IMR-90 (cell line): ENCODE measurements around the gene TRAF6. TPM values are rescaled to one million over a fixed set of nuclear protein-coding genes. Genes with fewer than 3 reads are reported as not detected.
A peak's percentile ranks its signal among the peaks of the same experiment; 100 is the strongest.

ENCODE experiments used
- ATAC-seq: fragments of 200-7000 bp; cut with Tn5 transposase; 2 replicates; pipeline ENCODE4 v1.9.1; 2020; ENCODE audit warnings: low read depth, mild to moderate bottlenecking, moderate library complexity
- BruUV-seq: library from RNA; stranded (reverse); fragments of 400-500 nt; replicated peaks from 2 replicates; lab custom pipeline; 2021; lab: Mats Ljungman, UMichigan
- CTCF ChIA-PET: fragments of 300-600 bp; formaldehyde crosslinking; extraction: SDS; loops from one replicate; lab custom pipeline; 2021; ENCODE audit warnings: antibody characterized with exemption; lab: Yijun Ruan, JAX
- POLR2A ChIA-PET: fragments of 300-600 bp; sonication (Branson Sonifier 250); formaldehyde crosslinking; loops from one replicate; lab custom pipeline; 2022; ENCODE audit warnings: antibody characterized with exemption; ENCODE audit not compliant: unreplicated experiment; lab: Charles Lee
- DNase-seq: peaks from one replicate; pipeline ENCODE4 v3.0.0; 2013
- H2AFZ ChIP-seq: replicated peaks from 2 replicates; pipeline ENCODE3; 2013; ENCODE audit warnings: low read length, mild to moderate bottlenecking; ENCODE audit not compliant: poor library complexity
- H2AK5ac ChIP-seq: 2 replicates; pipeline ENCODE4 v1.6.1; 2013; ENCODE audit warnings: low read depth, low read length, inconsistent platforms
- H2AK9ac ChIP-seq: replicated peaks from 2 replicates; pipeline ENCODE3; 2013; ENCODE audit warnings: mild to moderate bottlenecking, low read depth, low read length, moderate library complexity; ENCODE audit not compliant: poor library complexity
- H2BK120ac ChIP-seq: 2 replicates; pipeline ENCODE4 v1.6.1; 2013; ENCODE audit warnings: low read depth, low read length, inconsistent platforms
- H2BK15ac ChIP-seq: 3 replicates; pipeline ENCODE4 v1.6.1; 2013; ENCODE audit warnings: low read depth, low read length, inconsistent platforms
- H2BK20ac ChIP-seq: 2 replicates; pipeline ENCODE4 v1.6.1; 2013; ENCODE audit warnings: low read depth, mild to moderate bottlenecking, inconsistent platforms, low read length, moderate library complexity
- H2BK5ac ChIP-seq: 2 replicates; pipeline ENCODE4 v1.6.1; 2013; ENCODE audit warnings: mild to moderate bottlenecking, low read depth, low read length, inconsistent platforms; ENCODE audit not compliant: poor library complexity, severe bottlenecking
- H3K14ac ChIP-seq: replicated peaks from 2 replicates; pipeline ENCODE4 v1.6.1; 2013; ENCODE audit warnings: low read depth, low read length, inconsistent platforms
- H3K18ac ChIP-seq: 2 replicates; pipeline ENCODE4 v1.6.1; 2013; ENCODE audit warnings: low read depth, low read length, control low read depth
- H3K23ac ChIP-seq: 2 replicates; pipeline ENCODE4 v1.6.1; 2013; ENCODE audit warnings: low read depth, low read length, inconsistent platforms
- H3K27ac ChIP-seq: 2 replicates; pipeline ENCODE4 v1.5.1; 2013; ENCODE audit warnings: mild to moderate bottlenecking, control low read depth, low read length; ENCODE audit not compliant: insufficient read depth
- H3K27me3 ChIP-seq: 2 replicates; pipeline ENCODE4 v1.6.1; 2013; ENCODE audit warnings: low read length; ENCODE audit not compliant: control insufficient read depth, insufficient read depth
- H3K36me3 ChIP-seq: 2 replicates; pipeline ENCODE4 v1.6.1; 2013; ENCODE audit warnings: low read length, mixed read lengths; ENCODE audit not compliant: control insufficient read depth, insufficient read depth
- H3K4ac ChIP-seq: 2 replicates; pipeline ENCODE4 v1.6.1; 2013; ENCODE audit warnings: low read depth, low read length, inconsistent platforms
- H3K4me1 ChIP-seq: 2 replicates; pipeline ENCODE4 v1.6.1; 2013; ENCODE audit warnings: low read length, mixed read lengths; ENCODE audit not compliant: control insufficient read depth, insufficient read depth
- H3K4me2 ChIP-seq: 2 replicates; pipeline ENCODE4 v1.6.1; 2013; ENCODE audit warnings: low read depth, mild to moderate bottlenecking, control low read depth, low read length, moderate library complexity
- H3K4me3 ChIP-seq: 2 replicates; pipeline ENCODE4 v1.5.1; 2013; ENCODE audit warnings: low read depth, mild to moderate bottlenecking, control low read depth, low read length, moderate library complexity; ENCODE audit not compliant: insufficient read depth
- H3K56ac ChIP-seq: 2 replicates; pipeline ENCODE4 v1.6.1; 2013; ENCODE audit warnings: low read length, inconsistent platforms; ENCODE audit not compliant: insufficient read depth; ENCODE audit errors: extremely low read depth
- H3K79me1 ChIP-seq, 2 experiments: 2 replicates each; pipeline ENCODE4 v1.6.1; 2013; ENCODE audit warnings: low read length in 2 of 2, inconsistent platforms in 1 of 2, low read depth in 1 of 2
- H3K9ac ChIP-seq: 2 replicates; pipeline ENCODE4 v1.6.1; 2013; ENCODE audit warnings: low read depth, low read length, control low read depth
- H3K9me1 ChIP-seq: 2 replicates; pipeline ENCODE4 v1.6.1; 2013; ENCODE audit warnings: low read length, inconsistent platforms; ENCODE audit not compliant: insufficient read depth
- H3K9me3 ChIP-seq: 2 replicates; pipeline ENCODE4 v1.6.1; 2013; ENCODE audit warnings: low read length; ENCODE audit not compliant: control insufficient read depth, insufficient read depth
- H4K20me1 ChIP-seq: 2 replicates; pipeline ENCODE4 v1.6.1; 2013; ENCODE audit warnings: low read length, inconsistent platforms; ENCODE audit not compliant: insufficient read depth
- H4K5ac ChIP-seq: 2 replicates; pipeline ENCODE4 v1.6.1; 2013; ENCODE audit warnings: mild to moderate bottlenecking, low read depth, low read length, control low read depth
- H4K8ac ChIP-seq, 2 experiments: 2 replicates each; pipeline ENCODE4 v1.6.1; 2013; ENCODE audit warnings: low read depth in 2 of 2, low read length in 2 of 2, control low read depth in 1 of 2, inconsistent platforms in 1 of 2
- H4K91ac ChIP-seq: 2 replicates; pipeline ENCODE4 v1.6.1; 2013; ENCODE audit warnings: low read depth, low read length, inconsistent platforms; ENCODE audit not compliant: insufficient read depth
- BHLHE40 ChIP-seq: fragments of 150-350 bp; IDR thresholded peaks from 2 replicates; pipeline ENCODE4 v1.6.1; 2016; ENCODE audit warnings: mild to moderate bottlenecking, low read depth, low read length
- CHD1 ChIP-seq: IDR thresholded peaks from 2 replicates; pipeline ENCODE4 v1.6.1; 2012; ENCODE audit warnings: low read depth, low read length, improper control_type of control experiment
- FOS ChIP-seq: fragments of 150-350 bp; IDR thresholded peaks from 2 replicates; pipeline ENCODE4 v1.6.1; 2016; ENCODE audit warnings: low read depth, low read length
- MAFK ChIP-seq: IDR thresholded peaks from 2 replicates; pipeline ENCODE4 v1.6.1; 2012; ENCODE audit warnings: low read depth, low read length, improper control_type of control experiment
- MAZ ChIP-seq: IDR thresholded peaks from 2 replicates; pipeline ENCODE4 v1.6.1; 2012; ENCODE audit warnings: low read depth, mild to moderate bottlenecking, low read length, improper control_type of control experiment, moderate library complexity, borderline replicate concordance
- MXI1 ChIP-seq: IDR thresholded peaks from 2 replicates; pipeline ENCODE4 v1.6.1; 2012; ENCODE audit warnings: low read depth, mild to moderate bottlenecking, low read length, moderate library complexity, borderline replicate concordance
- NFE2L2 ChIP-seq: fragments of 150-350 bp; IDR thresholded peaks from 2 replicates; pipeline ENCODE4 v1.6.1; 2016; ENCODE audit warnings: low read depth, mild to moderate bottlenecking, low read length
- POLR2A ChIP-seq: IDR thresholded peaks from 2 replicates; pipeline ENCODE4 v1.6.1; 2012; ENCODE audit warnings: mild to moderate bottlenecking, low read depth, low read length
- RAD21 ChIP-seq: IDR thresholded peaks from 2 replicates; pipeline ENCODE4 v1.6.1; 2012; ENCODE audit warnings: low read length, improper control_type of control experiment
- RCOR1 ChIP-seq: IDR thresholded peaks from 2 replicates; pipeline ENCODE4 v1.6.1; 2012; ENCODE audit warnings: mild to moderate bottlenecking, low read length, improper control_type of control experiment; ENCODE audit not compliant: insufficient replicate concordance
- RFX5 ChIP-seq: IDR thresholded peaks from 2 replicates; pipeline ENCODE4 v1.8.0; 2012; ENCODE audit warnings: low read depth, mild to moderate bottlenecking, low read length, moderate library complexity
- SMC3 ChIP-seq: fragments of 150-350 bp; IDR thresholded peaks from 2 replicates; pipeline ENCODE4 v1.6.1; 2016; ENCODE audit warnings: low read depth, mild to moderate bottlenecking, antibody characterized with exemption, low read length, moderate library complexity
- WGBS, 2 experiments: methylation state at CpG; one replicate each; pipeline versions ENCODE4 v1.1.5 to v1.1.7; 2013; ENCODE audit warnings: missing lambda C conversion rate in 2 of 2; ENCODE audit not compliant: insufficient read length in 1 of 2; ENCODE audit errors: extremely low coverage in 2 of 2; 5-methylcytosine and 5-hydroxymethylcytosine counted together
- dilution Hi-C: fragments of 300-500 bp; cut with HindIII; formaldehyde crosslinking; loops from one replicate; pipeline ENCODE4 v1.14.3; 2018; ENCODE audit warnings: low sequenced_read_pairs; ENCODE audit not compliant: unreplicated experiment
- in situ Hi-C: fragments of 300-500 bp; cut with MboI; formaldehyde crosslinking; loops from 3 replicates; pipeline ENCODE4 v1.14.3; 2019; ENCODE audit warnings: low sequenced_read_pairs, inconsistent platforms, mixed read lengths
- intact Hi-C: fragments of 100-400 bp; cut with micrococcal nuclease; formaldehyde crosslinking; loops from 2 replicates; pipeline ENCODE4 v1.10.0; 2022
- polyA plus RNA-seq, 3 experiments: library from polyadenylated mRNA; depleted of rRNA; stranded (reverse); fragments of >200 nt; gene quantifications; 2 replicates each; pipeline ENCODE4 v1.2.3, GENCODE V29; 2012; ENCODE audit warnings: low replicate concordance in 1 of 3
- total RNA-seq: library from RNA; depleted of rRNA; stranded (reverse); fragments of >200 nt; gene quantifications from 2 replicates; pipeline ENCODE4 v1.2.3, GENCODE V29; 2012
- TF ChIP-seq, protein P1 (sequence below): fragments of 150-350 bp; IDR thresholded peaks from 2 replicates; pipeline ENCODE4 v1.6.1; 2017; ENCODE audit warnings: mild to moderate bottlenecking, antibody characterized with exemption, low read length, low read depth
- TF ChIP-seq, protein P2 (sequence below): fragments of 150-350 bp; IDR thresholded peaks from 2 replicates; pipeline ENCODE4 v1.6.1; 2016; ENCODE audit warnings: low read depth, mild to moderate bottlenecking, low read length, moderate library complexity, borderline replicate concordance

Gene TRAF6
- total and polyA plus RNA-seq, 2 of the 4 experiments (the other 2 are of a cell fraction): 6.0 to 17.6 TPM

GRCh38 chr11:36462321-36462720 is 47.8 kb downstream of the TRAF6 start (continued):
- no peak for TF ChIP-seq NFE2L2
- TF ChIP-seq, protein P1, sequence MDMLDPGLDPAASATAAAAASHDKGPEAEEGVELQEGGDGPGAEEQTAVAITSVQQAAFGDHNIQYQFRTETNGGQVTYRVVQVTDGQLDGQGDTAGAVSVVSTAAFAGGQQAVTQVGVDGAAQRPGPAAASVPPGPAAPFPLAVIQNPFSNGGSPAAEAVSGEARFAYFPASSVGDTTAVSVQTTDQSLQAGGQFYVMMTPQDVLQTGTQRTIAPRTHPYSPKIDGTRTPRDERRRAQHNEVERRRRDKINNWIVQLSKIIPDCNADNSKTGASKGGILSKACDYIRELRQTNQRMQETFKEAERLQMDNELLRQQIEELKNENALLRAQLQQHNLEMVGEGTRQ: no peak
- no peak for TF ChIP-seq FOS

GRCh38 chr11:36460220-36460619 is 49.9 kb downstream of the TRAF6 start:
- Histone ChIP-seq H3K4me2 (no peak overlapping the region), H2BK120ac (no peak overlapping the region), H3K36me3 (no peaks in the 10 kb centered on the region), H3K23ac (no peak overlapping the region), H4K20me1 (no peaks in the 10 kb centered on the region), H3K9me3 (no peaks in the 10 kb centered on the region), H3K18ac (no peak overlapping the region), H2BK15ac (no peak overlapping the region), H3K4me1 (peaks cover 28% of the 10 kb centered on the region), H4K8ac (no peak overlapping the region), H3K27me3 (no peaks in the 10 kb centered on the region), H3K79me1 (no peaks in the 10 kb centered on the region; a peak in 1 of 4 replicates), H3K14ac (no peak overlapping the region), H3K9me1 (peaks cover 26% of the 10 kb centered on the region), H2BK20ac (no peak overlapping the region), H3K27ac (no peak overlapping the region), H3K56ac (no peak overlapping the region), H3K4me3 (no peak overlapping the region), H4K5ac (no peak overlapping the region), H2AK5ac (peak overlapping the region; percentile 51; the same call in 1 of the 2 replicates), H2AK9ac (no peak overlapping the region), H3K4ac (no peak overlapping the region), H4K91ac (no peak overlapping the region), H3K9ac (no peak overlapping the region), H2BK5ac (no peak overlapping the region), H2AFZ (no peak overlapping the region)
- in situ Hi-C loops (loop anchor here (25.0 kb wide), 1 partner anchor 848 kb away; the partner anchor contains the start of gene FJX1), intact Hi-C loops (no loop called here), dilution Hi-C loops (no loop called here)
- ChIA-PET POLR2A (no interaction called here), CTCF (interaction anchor here (1.1 kb wide), 1 partner anchor 18 kb away, joined by 3 read pairs; no protein-coding TSS in a partner anchor)
- ATAC-seq (no peak), DNase-seq (no peak)
- no TSS peak for BruUV-seq
- 90% methylated on average over 2 of the region's 10 CpGs; no CpG with 5 or more reads in 1 of the 2 experiments for WGBS, 2 experiments
- TF ChIP-seq, protein P2, sequence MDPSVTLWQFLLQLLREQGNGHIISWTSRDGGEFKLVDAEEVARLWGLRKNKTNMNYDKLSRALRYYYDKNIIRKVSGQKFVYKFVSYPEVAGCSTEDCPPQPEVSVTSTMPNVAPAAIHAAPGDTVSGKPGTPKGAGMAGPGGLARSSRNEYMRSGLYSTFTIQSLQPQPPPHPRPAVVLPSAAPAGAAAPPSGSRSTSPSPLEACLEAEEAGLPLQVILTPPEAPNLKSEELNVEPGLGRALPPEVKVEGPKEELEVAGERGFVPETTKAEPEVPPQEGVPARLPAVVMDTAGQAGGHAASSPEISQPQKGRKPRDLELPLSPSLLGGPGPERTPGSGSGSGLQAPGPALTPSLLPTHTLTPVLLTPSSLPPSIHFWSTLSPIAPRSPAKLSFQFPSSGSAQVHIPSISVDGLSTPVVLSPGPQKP: no peak
- TF ChIP-seq NFE2L2 (no peak), RFX5 (no peak), BHLHE40 (no peak), MXI1 (no peak), CHD1 (no peak), POLR2A (no peak), FOS (no peak), MAZ (no peak), RCOR1 (no peak), RAD21 (no peak), MAFK (no peak), SMC3 (no peak)
- TF ChIP-seq, protein P1: no peak
